Esophagus muscularis mucosa (tissue), 3 donors: ENCODE data around the gene LYPD4.

Experiments used
- CTCF ChIP-seq, 3 experiments: fragments of 200-600 bp in 2 of 3; fragments of 450-650 bp in 1 of 3; sonication (generic) in 2 of 3; IDR thresholded peaks; one replicate each; pipeline ENCODE4 v1.5.1; 2017 to 2019; ENCODE audit warnings: antibody characterized with exemption in 3 of 3, mild to moderate bottlenecking in 2 of 3, moderate library complexity in 1 of 3
- POLR2A ChIP-seq: fragments of 450-650 bp; IDR thresholded peaks from one replicate; pipeline ENCODE4 v1.6.1; 2017; ENCODE audit warnings: antibody characterized with exemption, moderate library complexity, mild to moderate bottlenecking, low read depth

GRCh38 chr19:41864374-41864773, 19.9 kb upstream of the LYPD4 start:
- TF ChIP-seq CTCF (IDR thresholded peaks at IDR 0.05) (no peak), POLR2A (no peak)
